AG04449 (cell line): ENCODE results near the gene TOX2.

ENCODE experiments used
- CTCF ChIA-PET: fragments of 350-600 bp; formaldehyde crosslinking; extraction: SDS; loops from one replicate; lab custom pipeline; 2021; ENCODE audit warnings: antibody characterized with exemption; lab: Yijun Ruan, JAX
- POLR2A ChIA-PET: fragments of 400-600, 350-600 bp; formaldehyde crosslinking; extraction: SDS; loops from one replicate; lab custom pipeline; 2020; ENCODE audit warnings: antibody characterized with exemption, inconsistent platforms; lab: Yijun Ruan, JAX
- DNase-seq: peaks from one replicate; pipeline ENCODE4 v3.0.0-alpha.2; 2010; ENCODE audit warnings: low read depth, low spot score
- H3K4me3 ChIP-seq: 2 replicates; pipeline ENCODE4 v1.5.1; 2011; ENCODE audit warnings: low read depth, mild to moderate bottlenecking, control low read depth, low read length
- CTCF ChIP-seq: IDR thresholded peaks from one replicate; pipeline ENCODE4 v1.5.1; 2011; ENCODE audit warnings: mild to moderate bottlenecking, moderate library complexity, low read length, control low read depth, inconsistent platforms; ENCODE audit not compliant: insufficient read depth; ENCODE audit errors: missing control alignments

Gene TOX2

GRCh38 chr20:44079291-44079690 lies 164.6 kb downstream of the TOX2 start:
- CTCF ChIA-PET, result interaction anchor here (1.5 to 19.5 kb wide), 7 partner anchors 234 to 542 kb away, joined by 4 to 453 read pairs (median 8); no protein-coding TSS in a partner anchor
- POLR2A ChIA-PET, result no interaction called here
- no peak for TF ChIP-seq CTCF
- H3K4me3 ChIP-seq, result no peak overlapping the region
- DNase-seq, result no peak

- CTCF ChIA-PET, result interaction anchor here (0.6 to 19.5 kb wide), 53 partner anchors 8 to 627 kb away, joined by 3 to 453 read pairs (median 4); partner anchors contain the start of gene TOX2
- H3K4me3 ChIP-seq, result no peak overlapping the region
- no peak for DNase-seq
- POLR2A ChIA-PET, result no interaction called here
- no peak for TF ChIP-seq CTCF
These were observed 165.4 kb downstream of the TOX2 start for GRCh38 chr20:44080064-44080463.

- DNase-seq, result no peak
- POLR2A ChIA-PET, result no interaction called here
- TF ChIP-seq CTCF, result peak; percentile 83
- no peak overlapping the region for H3K4me3 ChIP-seq
- CTCF ChIA-PET, result interaction anchor here (0.6 to 19.5 kb wide), 55 partner anchors 9 to 627 kb away, joined by 3 to 453 read pairs (median 4); partner anchors contain the start of gene TOX2
These were observed 166.1 kb downstream of the TOX2 start for GRCh38 chr20:44080646-44081267.

- no peak overlapping the region for H3K4me3 ChIP-seq
- CTCF ChIA-PET, result interaction anchor here (0.7 to 19.5 kb wide), 21 partner anchors 10 to 632 kb away, joined by 3 to 453 read pairs (median 4); no protein-coding TSS in a partner anchor
- POLR2A ChIA-PET, result no interaction called here
- TF ChIP-seq CTCF, result no peak
- no peak for DNase-seq
These were observed 166.8 kb downstream of the TOX2 start for GRCh38 chr20:44081476-44081875.

- no peak overlapping the region for H3K4me3 ChIP-seq
- ChIA-PET CTCF (interaction anchor here (0.7 to 19.5 kb wide), 18 partner anchors 10 to 633 kb away, joined by 3 to 453 read pairs (median 4); no protein-coding TSS in a partner anchor), POLR2A (no interaction called here)
- TF ChIP-seq CTCF, result no peak
- DNase-seq, result no peak
These were observed 167.2 kb downstream of the TOX2 start for GRCh38 chr20:44081888-44082287.

GRCh38 chr20:44083220-44083933 lies 168.7 kb downstream of the TOX2 start:
- TF ChIP-seq CTCF, result no peak
- no peak for DNase-seq
- ChIA-PET POLR2A (no interaction called here), CTCF (interaction anchor here (0.7 to 19.5 kb wide), 9 partner anchors 9 to 634 kb away, joined by 3 to 453 read pairs (median 8); no protein-coding TSS in a partner anchor)
- H3K4me3 ChIP-seq, result no peak overlapping the region
